ENCODE measurements around the gene SERPINB11. TPM values are rescaled to one million over a fixed set of nuclear protein-coding genes. Genes with fewer than 3 reads are reported as not detected.
"Not testable (repeated sequence)": the region's sequence is repeated elsewhere in the genome, so short reads cannot be mapped to it uniquely, and the experiment has no call there.

SERPINB11 gene
- polyA plus RNA-seq, 3 donors from 2014 or later = not detected

DNA sequence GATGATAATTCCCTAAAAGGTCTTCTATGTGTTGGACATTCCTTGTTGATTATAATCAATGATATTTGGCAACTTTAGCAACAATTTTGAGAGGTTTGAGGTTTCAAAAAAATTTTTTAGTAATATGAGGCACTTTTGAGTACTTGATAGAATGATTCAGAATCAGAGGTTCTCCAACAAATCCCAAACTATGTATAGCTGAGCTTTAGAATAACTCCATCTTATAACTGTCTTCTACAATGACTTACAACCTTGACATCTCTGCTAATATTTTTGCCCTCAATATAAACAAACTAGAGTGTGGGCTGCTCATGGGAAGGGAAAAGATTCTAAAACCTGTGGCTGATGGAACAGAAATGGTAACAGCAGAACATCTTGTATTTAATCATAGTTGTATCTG is 50.9 kb downstream of the SERPINB11 start:
- Mint-ChIP-seq H3K9me3 (peaks cover 0 to 11% (median 1%) of the 10 kb centered on the region in 6 donors), H3K36me3 (no peaks in the 10 kb centered on the region), H3K27ac (no peak overlapping the region), H3K4me3 (no peak overlapping the region), H3K4me1 (no peaks in the 10 kb centered on the region), H3K27me3 (ENCODE audit: low read depth in 3 of 3) (peaks cover 0 to 2% (median 2%) of the 10 kb centered on the region in 3 donors)
- DNase-seq = no peak

DNA sequence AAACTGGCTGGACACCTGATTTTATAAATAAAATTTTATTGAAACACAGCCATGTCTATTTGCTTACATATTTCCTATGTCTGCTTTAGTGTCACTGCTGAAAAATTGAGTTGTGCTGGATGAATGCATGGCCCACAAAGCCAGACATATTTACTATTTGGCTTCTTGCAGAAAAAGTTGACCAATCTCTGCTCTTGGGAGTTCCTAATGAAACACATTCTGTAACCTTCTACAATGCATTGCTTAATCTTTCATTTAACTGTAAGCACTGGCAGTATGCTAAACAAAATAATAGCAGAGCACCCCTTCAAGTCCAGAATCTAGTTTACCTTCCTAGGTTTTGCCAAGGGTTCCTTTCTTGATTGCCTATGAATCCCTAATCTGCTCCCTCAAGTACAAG is 54.8 kb downstream of the SERPINB11 start:
- Mint-ChIP-seq H3K27me3 (ENCODE audit: low read depth in 3 of 3) (no peaks in the 10 kb centered on the region), H3K9me3 (peaks cover 9 to 19% (median 12%) of the 10 kb centered on the region in 6 donors), H3K4me3 (no peak overlapping the region), H3K27ac (no peak overlapping the region), H3K4me1 (no peaks in the 10 kb centered on the region), H3K36me3 (peaks cover 0 to 10% (median 0%) of the 10 kb centered on the region in 3 donors)
- DNase-seq = no peak

- no peak for DNase-seq
- Mint-ChIP-seq H3K9me3 (peaks cover 9 to 19% (median 12%) of the 10 kb centered on the region in 6 donors), H3K27me3 (ENCODE audit: low read depth in 3 of 3) (no peaks in the 10 kb centered on the region), H3K27ac (no peak overlapping the region), H3K4me1 (no peaks in the 10 kb centered on the region), H3K36me3 (peaks cover 0 to 10% (median 0%) of the 10 kb centered on the region in 3 donors), H3K4me3 (no peak overlapping the region)
Measured at GRCh38 chr18:63758615-63759240, 56.0 kb downstream of the SERPINB11 start.

DNA sequence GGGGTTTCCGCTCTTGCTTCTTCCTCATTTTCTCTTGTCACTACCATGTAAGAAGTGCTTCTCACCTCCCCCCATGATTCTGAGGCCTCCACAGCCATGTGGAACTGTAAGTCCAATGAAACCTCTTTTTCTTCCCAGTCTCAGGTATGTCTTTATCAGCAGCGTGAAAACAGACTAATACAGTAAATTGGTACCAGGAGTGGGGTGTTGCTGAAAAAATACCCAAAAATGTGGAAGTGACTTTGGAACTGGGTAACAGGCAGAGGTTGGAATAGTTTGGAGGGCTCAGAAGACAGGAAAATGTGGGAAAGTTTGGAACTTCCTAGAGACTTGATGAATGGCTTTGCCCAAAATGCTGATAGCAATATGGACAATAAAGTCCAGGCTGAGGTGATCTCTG is 57.0 kb downstream of the SERPINB11 start:
- not testable (repeated sequence) for H3K27ac Mint-ChIP-seq; H3K4me1 Mint-ChIP-seq; H3K36me3 Mint-ChIP-seq; DNase-seq; H3K4me3 Mint-ChIP-seq; H3K27me3 Mint-ChIP-seq (ENCODE audit: low read depth in 3 of 3)
- H3K9me3 Mint-ChIP-seq = peaks cover 9 to 19% (median 12%) of the 10 kb centered on the region in 6 donors

DNA sequence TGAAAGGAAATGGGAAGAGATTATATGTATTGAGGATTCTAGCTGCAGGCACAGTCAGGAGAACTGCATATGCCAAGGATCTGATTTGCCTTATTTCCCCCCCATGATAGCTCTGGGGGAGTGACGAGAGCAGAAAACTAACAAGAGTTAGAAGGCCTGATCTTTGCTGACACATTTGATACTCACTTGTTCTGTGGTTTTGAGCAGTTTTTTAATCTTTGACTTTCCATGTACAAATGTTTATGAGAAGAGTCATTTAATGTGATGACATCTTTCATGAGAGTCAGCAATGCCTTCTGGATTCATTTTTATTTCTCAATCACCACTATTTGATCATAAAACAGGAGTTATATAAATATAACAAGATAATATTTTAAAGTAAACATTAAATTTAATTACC is 59.8 kb downstream of the SERPINB11 start:
- Mint-ChIP-seq H3K9me3 (peaks cover 9 to 19% (median 13%) of the 10 kb centered on the region in 6 donors), H3K4me1 (no peaks in the 10 kb centered on the region), H3K27ac (no peak overlapping the region), H3K4me3 (no peak overlapping the region), H3K27me3 (ENCODE audit: low read depth in 3 of 3) (peaks cover 0 to 6% (median 0%) of the 10 kb centered on the region in 3 donors), H3K36me3 (peaks cover 0 to 10% (median 0%) of the 10 kb centered on the region in 3 donors)
- DNase-seq = no peak

DNA sequence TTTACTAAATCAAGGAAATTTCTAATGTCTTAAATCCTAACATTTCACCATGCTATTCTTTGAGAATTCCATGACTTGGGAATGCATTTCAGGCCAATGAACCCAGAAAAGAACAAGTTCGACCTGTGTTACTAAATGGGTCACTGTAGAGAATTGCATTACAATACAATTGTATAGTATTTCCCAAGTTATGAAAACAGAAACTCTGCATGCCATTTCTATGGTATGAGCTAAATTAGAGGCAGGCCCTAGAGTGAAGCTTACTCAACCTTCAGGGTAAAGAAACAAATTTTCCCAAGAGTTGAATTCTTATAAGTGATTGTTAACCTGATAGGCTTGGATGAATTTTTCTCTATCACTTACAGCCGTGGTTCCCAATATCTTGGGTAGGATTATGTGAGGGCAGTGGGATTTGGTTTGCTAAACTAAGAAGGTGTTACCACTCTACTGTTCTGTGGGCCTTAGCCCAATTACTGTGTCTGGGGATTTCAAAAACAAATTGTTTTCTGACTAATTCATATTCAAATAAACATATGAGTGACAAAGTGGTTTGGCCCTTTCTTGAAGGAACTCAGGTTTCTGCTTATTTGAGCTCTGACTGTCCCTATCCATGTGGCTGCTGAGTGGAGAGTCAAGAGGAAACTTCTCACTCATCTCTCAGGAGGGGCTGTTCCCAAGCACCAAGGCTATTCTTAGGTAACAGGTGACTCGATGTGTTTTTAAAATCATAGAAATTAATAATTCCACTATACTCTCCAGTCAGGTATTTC is 61.3 kb downstream of the SERPINB11 start:
- no peaks in the 10 kb centered on the region for H3K4me1 Mint-ChIP-seq
- no peak for DNase-seq
- peaks cover 0 to 10% (median 0%) of the 10 kb centered on the region in 3 donors for H3K36me3 Mint-ChIP-seq
- peaks cover 9 to 19% (median 12%) of the 10 kb centered on the region in 6 donors for H3K9me3 Mint-ChIP-seq
- no peak overlapping the region for H3K4me3 Mint-ChIP-seq
- no peak overlapping the region for H3K27ac Mint-ChIP-seq
- H3K27me3 Mint-ChIP-seq (ENCODE audit: low read depth in 3 of 3) = peaks cover 0 to 8% (median 2%) of the 10 kb centered on the region in 3 donors

DNA sequence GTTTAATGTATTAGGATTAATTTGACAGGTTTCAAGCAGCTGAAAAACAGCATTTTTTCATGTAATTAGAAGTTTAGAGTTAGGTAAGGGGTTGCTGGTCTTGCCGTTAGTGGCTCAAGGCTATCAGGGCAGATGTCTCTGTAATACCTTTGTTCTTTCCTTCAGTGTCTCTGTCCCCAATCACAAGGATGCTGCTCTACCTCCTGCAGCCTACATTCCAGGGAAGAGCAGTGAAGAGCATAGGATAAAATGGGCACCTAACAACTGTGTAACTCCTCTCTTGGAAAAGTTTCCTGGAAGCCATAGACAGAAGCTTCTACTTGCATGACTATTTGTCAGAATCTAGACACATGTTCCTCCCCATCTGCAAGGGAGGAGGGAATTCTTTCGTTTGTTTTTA is 63.1 kb downstream of the SERPINB11 start:
- Mint-ChIP-seq H3K4me1 (no peaks in the 10 kb centered on the region), H3K27me3 (ENCODE audit: low read depth in 3 of 3) (peaks cover 0 to 8% (median 2%) of the 10 kb centered on the region in 3 donors), H3K36me3 (no peaks in the 10 kb centered on the region), H3K4me3 (no peak overlapping the region), H3K9me3 (peaks cover 0 to 5% (median 3%) of the 10 kb centered on the region in 6 donors), H3K27ac (no peak overlapping the region)
- no peak for DNase-seq

Other genes starting within 250 kb of the SERPINB11 start
- gene SERPINB5, start 226.0 kb upstream of the SERPINB11 start, polyA plus RNA-seq = not detected
- gene SERPINB12, start 160.6 kb upstream of the SERPINB11 start, polyA plus RNA-seq = not detected
- not detected for gene SERPINB13, start 115.6 kb upstream of the SERPINB11 start, polyA plus RNA-seq
- not detected for gene SERPINB4, start 58.7 kb upstream of the SERPINB11 start, polyA plus RNA-seq
- not detected for gene SERPINB3, start 41.1 kb upstream of the SERPINB11 start, polyA plus RNA-seq
- gene SERPINB7, start 72.5 kb downstream of the SERPINB11 start, polyA plus RNA-seq = not detected
- not detected for gene SERPINB2, start 184.7 kb downstream of the SERPINB11 start, polyA plus RNA-seq
- gene SERPINB10, start 205.0 kb downstream of the SERPINB11 start, polyA plus RNA-seq = not detected
- gene HMSD, start 246.3 kb downstream of the SERPINB11 start, polyA plus RNA-seq = not detected

All from immature natural killer cell (primary cell).